Stimulated activated CD8-positive, alpha-beta memory T cell treated with anti-CD3 and anti-CD28 coated beads, Interleukin-2, amount 100 ng/mL, for 1 hour (primary cell): ENCODE results near the gene ANKS1B.
"Not testable (repeated sequence)": the region's sequence is repeated elsewhere in the genome, so short reads cannot be mapped to it uniquely, and the experiment has no call there.

ENCODE experiments used
- DNase-seq, 2 donors: peaks; one replicate each; pipeline ENCODE4 v3.0.0-alpha.2; 2020; ENCODE audit warnings: low read depth in 2 of 2

Gene ANKS1B

GRCh38 chr12:99706736-99707473 is 277.8 kb downstream of the ANKS1B start:
- no peak for DNase-seq

GRCh38 chr12:99704458-99704857 is 280.3 kb downstream of the ANKS1B start:
- no peak for DNase-seq

- DNase-seq = no peak
Observed at GRCh38 chr12:99704036-99704435, 280.7 kb downstream of the ANKS1B start.

DNA sequence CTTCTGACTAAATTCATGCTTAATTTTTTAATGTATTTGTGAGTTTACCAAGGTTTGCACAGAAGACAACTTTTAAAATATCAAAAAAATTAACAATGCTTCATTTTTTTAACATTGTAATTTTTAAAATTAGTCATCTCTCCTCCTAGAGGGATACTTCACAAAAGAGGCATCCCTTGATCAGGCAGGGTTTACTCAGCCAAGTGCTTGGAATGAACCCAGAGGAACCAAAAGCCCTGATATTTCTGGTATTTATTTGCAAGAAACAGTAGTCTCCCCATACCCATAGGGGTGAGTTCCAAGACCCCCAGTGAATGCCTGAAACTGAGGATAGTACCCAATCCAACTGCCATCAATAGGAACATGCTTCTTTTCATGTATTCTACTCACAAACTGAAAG is 284.7 kb downstream of the ANKS1B start:
- no peak for DNase-seq

DNA sequence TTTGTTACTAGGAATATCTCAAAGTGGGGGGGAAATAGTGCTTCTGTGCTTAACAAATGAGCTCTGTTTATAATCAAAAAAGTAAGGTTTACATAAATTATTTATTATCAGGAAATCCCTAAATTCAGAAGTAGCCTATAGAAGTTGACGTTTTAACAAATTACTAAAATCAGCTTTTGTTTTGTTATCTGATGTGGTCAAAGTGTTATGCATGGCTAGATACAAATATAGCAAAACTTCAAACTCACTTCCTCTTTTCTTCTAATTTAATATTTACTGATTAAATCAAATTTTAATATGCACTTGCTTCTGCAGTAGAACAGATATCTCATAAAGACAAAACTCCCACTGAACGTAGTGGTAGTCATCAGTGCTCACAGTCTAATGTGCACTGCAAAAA is 289.7 kb downstream of the ANKS1B start:
- no peak for DNase-seq

- DNase-seq = no peak
Observed at GRCh38 chr12:99686142-99686541, 298.6 kb downstream of the ANKS1B start.

DNA sequence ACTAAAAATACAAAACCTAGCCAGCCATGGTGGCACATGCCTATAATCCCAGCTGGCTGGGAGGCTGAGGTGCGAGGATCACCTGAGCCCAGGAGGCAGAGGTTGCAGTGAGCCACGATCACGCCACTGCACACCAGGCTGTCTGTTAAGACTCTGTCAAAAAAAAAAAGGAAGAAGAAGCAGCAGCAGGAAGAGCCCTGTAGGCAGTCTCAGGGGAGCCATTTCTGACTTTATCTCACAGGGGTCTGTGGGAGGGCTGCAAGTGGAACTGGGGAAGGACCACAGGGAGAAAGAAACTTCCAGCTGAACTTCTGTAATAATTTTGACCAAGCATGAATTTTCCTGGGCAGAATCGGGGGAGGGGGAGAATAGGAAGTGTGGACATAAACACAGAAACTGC is 304.5 kb downstream of the ANKS1B start:
- no peak for DNase-seq

DNA sequence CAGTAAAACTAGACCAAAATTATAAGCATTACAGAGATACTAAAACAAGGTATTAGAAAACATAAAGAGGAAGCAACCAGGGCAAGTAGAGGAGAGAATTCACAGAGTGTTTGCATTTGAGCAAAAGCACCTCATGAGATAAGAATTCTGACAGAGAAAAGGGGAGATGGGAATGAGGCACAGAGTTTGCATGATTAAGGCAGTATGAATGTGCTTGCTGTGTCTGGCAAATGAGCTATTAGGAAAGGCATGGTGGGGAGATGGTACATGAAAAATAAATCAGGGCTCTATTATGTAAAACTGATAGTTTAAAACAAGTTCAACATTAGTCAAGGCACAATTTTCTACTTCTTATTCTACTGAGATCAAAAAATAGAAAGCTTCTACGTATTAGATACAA is 314.1 kb downstream of the ANKS1B start:
- no peak for DNase-seq

- DNase-seq = no peak
Observed at GRCh38 chr12:99658671-99659349, 325.9 kb downstream of the ANKS1B start.

- DNase-seq = no peak
Observed at GRCh38 chr12:99649551-99649950, 335.2 kb downstream of the ANKS1B start.

DNA sequence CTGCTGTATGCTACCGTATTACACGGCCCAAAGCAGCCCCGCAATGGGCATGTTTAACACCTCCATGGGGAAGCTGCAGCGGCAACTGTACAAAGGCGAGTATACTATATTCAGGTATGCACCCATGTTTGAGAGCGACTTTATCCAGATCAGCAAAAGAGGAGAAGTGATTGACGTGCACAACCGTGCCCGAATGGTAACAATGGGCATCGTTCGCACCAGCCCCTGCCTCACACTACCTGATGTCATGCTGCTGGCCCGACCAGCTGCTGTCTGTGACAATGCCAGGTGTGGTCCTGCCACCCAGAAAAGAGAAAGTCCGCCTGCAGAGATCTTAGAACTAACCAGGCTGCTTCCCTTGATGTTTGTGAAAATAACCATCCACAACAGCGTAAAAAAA is 336.6 kb downstream of the ANKS1B start:
- DNase-seq = no peak

DNA sequence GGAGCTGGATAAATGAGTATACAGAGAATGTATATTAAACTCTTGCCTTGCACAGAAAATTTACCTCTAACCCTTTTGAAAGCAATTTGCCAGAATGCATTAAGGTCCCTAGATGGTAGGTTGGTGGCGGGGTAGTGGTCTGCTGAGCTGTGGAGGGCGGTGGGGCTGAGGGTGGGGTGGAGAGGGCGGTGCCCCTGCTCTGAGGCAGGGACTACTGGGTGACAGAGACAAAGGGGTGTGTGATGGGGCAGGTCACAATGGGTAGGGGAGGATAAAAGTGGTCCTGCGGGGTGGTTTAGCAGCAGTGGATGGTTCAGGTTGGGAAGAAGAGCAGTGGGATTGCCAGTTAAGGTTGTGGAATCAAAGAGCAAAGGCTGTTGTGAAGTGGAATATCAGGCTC is 337.3 kb downstream of the ANKS1B start, which contains the start of gene GARIN6:
Gene GARIN6, plus strand, starts transcription at position 301 of the 400 bp plus-strand sequence. CDS start 422 bp downstream, outside the sequence.
- DNase-seq = no peak

DNA sequence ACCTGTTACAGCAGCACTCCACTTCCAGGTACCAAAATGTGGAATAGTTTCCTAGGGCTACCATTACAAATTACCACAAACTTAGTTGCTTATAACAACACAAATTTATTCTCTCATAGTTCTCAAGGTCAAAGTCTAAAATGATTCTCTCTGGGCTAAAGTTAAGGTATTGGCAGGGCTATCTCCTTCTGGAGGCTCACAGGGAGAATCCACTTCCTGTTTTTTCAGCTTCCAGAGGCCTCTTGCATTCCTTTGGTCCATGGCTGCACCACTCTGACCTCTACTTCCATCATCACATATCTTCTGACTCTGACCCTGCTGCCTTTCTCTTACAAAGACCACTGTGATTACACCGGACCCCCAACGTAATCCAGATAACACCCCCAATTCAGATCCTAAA is 340.1 kb downstream of the ANKS1B start:
- no peak for DNase-seq

DNA sequence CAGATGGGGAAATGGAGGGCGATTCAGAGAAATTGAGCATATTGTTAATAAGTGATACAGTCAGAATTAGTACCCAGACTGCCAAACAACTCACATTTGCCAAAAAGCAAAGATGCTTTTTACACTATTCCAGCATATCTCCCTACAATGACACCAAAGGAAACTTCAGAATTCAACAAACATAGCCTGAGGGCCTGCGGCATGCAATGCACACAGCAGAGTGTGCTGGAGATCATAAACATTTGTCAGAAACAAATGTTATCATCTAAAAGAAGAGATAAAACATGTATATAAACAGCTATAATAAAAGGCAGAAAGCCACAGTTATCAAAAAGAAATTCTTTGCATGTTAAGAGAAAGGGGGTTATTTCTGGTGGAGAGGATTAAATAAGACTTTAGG is 357.3 kb downstream of the ANKS1B start:
- no peak for DNase-seq

DNA sequence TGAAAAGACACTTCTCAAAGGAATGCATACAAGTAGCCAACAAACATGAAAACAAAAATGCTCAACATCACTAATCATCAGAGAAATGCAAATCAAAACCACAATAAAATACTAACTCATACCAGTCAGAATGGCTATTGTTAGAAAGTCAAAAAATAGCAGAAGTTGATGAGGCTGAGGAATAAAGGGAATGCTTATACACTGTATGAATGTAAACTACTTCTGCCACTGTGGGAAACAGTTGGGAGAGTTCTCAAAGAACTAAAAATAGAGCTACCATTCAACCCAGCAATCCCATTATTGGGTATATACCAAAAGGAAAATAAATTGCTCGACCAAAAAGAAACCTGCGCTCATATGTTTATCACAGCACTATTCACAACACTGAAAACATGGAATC is 360.1 kb downstream of the ANKS1B start:
- DNase-seq = not testable (repeated sequence)

DNA sequence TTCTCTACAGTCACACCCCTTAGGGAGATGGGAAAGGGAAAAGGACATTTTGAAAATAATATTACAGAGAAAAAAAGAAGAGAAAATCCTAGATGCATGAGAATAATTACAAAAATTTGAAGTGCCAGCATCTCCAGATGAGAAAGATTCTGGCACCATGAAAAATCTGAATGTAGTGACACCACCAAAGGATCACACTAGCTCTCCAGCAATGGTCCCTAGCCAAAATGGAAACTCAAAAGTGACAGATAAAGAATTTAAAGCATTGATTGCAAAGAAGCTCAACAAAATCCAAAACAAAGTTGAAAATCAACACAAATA is 364.6 kb downstream of the ANKS1B start:
- no peak for DNase-seq

GRCh38 chr12:99619389-99620158 is 365.2 kb downstream of the ANKS1B start:
- DNase-seq = no peak

- DNase-seq = no peak
Observed at GRCh38 chr12:99618657-99619056, 366.1 kb downstream of the ANKS1B start.

- DNase-seq = no peak
Observed at GRCh38 chr12:99611599-99611998, 373.1 kb downstream of the ANKS1B start.

DNA sequence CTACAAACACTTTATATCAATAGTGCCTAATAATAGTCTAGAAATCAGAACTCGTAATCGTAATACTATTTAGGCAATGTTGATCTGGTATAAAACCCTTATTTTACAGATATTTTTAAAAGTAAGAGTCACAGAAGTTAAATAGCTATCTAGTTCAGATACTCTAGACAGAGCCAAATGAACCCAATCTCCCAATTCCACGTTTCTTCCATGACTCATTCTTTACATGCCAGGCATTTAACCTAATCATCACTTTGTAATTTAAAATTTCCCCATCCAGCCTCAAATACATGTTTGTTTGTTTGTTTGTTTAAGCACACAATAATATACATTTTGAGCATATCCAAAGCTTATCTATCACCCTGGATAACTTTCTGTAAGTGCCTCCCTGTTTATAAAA is 373.6 kb downstream of the ANKS1B start:
- DNase-seq = no peak

GRCh38 chr12:99609455-99610181 is 375.1 kb downstream of the ANKS1B start:
- DNase-seq = no peak

- DNase-seq = no peak
Observed at GRCh38 chr12:99600388-99600787, 384.3 kb downstream of the ANKS1B start.
